ENCODE results near the gene COL4A4.

Gene COL4A4

DNA sequence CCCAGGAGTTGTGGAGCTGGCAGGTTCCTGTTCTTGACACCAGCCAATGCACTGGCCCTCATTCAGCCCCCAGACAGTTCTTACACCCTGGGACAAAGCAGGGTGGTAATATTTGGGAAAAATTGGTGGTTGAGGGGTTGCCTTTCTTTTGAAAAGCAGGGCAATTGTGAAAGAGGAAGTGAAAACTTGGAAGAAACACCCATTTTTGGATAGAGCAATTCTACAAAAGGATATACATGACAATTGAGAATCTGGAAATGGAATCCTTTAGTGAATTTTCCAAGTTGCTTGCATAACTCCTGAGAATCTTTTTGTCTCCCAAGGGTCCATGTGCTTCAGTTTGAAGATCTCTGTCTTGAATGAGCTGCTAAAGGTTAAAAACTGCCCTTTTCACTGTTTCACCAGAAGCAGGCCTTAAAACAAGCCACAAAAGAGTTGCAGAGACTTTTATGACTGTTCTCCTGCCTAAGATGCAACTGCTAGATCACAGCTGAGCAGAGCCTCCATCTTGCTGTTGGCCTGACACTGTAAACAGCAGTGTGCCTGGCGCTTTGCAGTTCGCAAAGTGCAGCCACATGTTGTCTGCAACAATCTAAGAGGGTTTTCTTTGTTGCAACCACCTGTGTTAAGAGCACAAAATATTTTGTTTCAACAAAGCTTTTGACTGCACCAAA is 11.8 kb downstream of the COL4A4 start:
- no peak overlapping the region for H3K4me3 ChIP-seq (ENCODE audit: control insufficient read depth, low read depth, low read length)
- TF ChIP-seq, protein P1, sequence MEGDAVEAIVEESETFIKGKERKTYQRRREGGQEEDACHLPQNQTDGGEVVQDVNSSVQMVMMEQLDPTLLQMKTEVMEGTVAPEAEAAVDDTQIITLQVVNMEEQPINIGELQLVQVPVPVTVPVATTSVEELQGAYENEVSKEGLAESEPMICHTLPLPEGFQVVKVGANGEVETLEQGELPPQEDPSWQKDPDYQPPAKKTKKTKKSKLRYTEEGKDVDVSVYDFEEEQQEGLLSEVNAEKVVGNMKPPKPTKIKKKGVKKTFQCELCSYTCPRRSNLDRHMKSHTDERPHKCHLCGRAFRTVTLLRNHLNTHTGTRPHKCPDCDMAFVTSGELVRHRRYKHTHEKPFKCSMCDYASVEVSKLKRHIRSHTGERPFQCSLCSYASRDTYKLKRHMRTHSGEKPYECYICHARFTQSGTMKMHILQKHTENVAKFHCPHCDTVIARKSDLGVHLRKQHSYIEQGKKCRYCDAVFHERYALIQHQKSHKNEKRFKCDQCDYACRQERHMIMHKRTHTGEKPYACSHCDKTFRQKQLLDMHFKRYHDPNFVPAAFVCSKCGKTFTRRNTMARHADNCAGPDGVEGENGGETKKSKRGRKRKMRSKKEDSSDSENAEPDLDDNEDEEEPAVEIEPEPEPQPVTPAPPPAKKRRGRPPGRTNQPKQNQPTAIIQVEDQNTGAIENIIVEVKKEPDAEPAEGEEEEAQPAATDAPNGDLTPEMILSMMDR (conservative IDR thresholded peaks at IDR 0.05; ENCODE audit: control insufficient read depth, insufficient read depth, low read depth, low read length): no peak

DNA sequence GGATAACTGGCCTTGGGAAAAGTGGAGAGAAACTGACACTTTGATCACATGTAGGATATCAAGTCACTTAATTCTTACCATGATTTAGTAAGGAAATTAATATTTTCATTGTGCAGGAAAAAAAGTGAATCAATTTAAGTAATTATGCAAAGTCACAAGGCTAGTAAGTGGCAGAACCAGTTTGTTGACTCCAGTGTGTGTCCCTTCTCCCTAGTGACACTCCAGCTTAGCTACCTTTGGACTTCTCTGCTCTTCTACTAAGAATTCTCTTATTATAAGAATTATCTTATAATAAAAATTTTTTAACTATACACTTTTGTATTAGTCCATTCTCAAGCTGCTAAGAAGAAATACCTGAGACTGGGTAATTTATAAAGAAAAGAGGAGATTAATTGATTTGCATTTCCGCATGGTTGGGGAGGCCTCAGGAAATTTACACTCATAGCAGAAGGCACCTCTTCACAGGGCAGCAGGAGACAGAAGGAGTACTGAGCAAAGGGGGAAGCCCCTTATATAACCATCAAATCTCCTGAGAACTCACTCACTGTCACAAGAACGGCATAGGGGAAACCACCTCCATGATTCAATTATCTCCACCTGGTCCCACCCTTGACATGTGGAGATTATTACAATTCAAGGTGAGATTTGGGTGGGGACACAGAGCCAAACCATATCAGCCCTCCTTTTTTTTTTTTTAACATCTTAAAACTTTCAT is 13.6 kb downstream of the COL4A4 start:
- H3K4me3 ChIP-seq (ENCODE audit: control insufficient read depth, low read depth, low read length): no peak overlapping the region
- no peak for DNase-seq (ENCODE audit: low read depth)
- TF ChIP-seq, protein P1 (conservative IDR thresholded peaks at IDR 0.05; ENCODE audit: control insufficient read depth, insufficient read depth, low read depth, low read length): no peak

More for the DNA sequence above, 11.8 kb downstream of the COL4A4 start:
- peak; percentile 75 for DNase-seq (ENCODE audit: low read depth)

DNA sequence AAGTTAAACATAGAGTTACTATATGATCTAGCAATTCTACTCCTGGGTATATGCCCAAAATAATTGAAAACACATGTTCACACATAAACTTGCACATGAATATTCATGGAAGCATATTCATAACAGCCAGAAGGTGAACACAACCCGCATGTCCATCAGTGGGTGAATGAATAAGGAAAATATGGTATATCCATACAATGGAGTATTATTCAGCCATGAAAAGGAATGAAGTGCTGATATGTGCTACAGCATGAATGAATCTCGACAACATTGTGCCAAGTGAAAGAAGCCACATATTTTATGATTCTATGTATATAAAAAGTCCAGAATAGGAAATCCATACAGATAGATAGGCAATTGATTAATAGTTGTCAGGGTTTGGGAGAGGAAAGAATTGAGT is 15.9 kb downstream of the COL4A4 start:
- no peak overlapping the region for H3K4me3 ChIP-seq (ENCODE audit: control insufficient read depth, low read depth, low read length)
- DNase-seq (ENCODE audit: low read depth): no peak
- TF ChIP-seq, protein P1 (conservative IDR thresholded peaks at IDR 0.05; ENCODE audit: control insufficient read depth, insufficient read depth, low read depth, low read length): no peak

DNA sequence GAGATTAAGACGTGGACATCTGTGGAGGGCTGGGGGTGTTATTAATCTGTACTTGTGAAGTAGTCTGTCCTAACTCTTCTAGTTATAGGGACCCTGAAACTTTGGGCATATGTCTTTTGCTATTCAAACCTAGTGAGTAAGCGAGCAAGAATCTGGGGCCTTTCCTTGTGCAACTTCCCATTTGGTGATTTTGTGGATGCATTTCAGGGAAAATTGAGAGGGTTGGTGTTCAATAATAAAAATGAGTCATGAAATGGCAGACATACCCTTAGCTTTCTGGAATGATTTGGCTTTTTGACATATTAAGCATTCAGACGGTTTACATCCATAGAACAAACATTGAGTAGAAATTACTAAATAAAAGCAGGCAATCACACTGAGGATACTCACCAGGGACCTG is 17.0 kb downstream of the COL4A4 start:
- TF ChIP-seq, protein P1 (conservative IDR thresholded peaks at IDR 0.05; ENCODE audit: control insufficient read depth, insufficient read depth, low read depth, low read length): no peak
- DNase-seq (ENCODE audit: low read depth): peak; percentile 86
- no peak overlapping the region for H3K4me3 ChIP-seq (ENCODE audit: control insufficient read depth, low read depth, low read length)

DNA sequence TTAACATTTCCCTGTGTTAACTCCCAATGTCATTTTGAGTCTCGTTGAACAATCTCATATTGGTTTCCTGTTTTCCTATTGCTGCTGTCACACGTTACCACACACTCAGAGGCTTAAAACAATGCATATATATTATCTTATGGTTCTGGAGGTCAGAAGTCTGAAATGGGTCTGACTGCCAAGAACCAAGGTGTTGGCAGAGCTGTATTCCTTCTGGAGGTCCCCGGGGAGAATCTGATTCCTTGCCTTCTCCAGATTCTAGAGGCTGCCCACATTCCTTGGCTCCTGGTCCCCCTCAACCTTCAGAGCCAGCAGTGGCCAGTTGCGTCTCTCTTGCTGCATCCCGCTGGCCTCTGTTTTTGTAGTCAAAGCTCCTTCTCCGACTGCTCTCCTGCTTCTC is 17.5 kb downstream of the COL4A4 start:
- DNase-seq (ENCODE audit: low read depth): no peak

DNA sequence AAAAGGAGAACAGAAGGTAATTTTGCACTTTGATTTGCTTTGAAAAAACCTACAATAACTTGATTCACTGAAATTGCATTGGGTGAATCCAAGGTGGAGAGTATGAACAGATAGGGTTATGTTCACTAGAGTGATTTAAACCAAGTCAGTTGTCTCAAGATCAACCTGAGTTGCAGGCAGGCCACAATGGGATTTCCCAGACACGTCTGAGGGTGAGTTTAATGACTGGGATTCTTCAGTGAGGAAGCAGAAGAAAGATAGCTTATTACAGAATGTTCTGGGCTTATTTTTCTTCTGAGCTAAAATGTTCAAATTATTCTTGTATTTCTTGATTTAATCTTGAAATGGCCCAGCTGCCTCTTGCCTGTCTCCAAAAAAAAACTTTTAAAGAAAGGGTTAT is 20.1 kb downstream of the COL4A4 start:
- TF ChIP-seq, protein P1 (conservative IDR thresholded peaks at IDR 0.05; ENCODE audit: control insufficient read depth, insufficient read depth, low read depth, low read length): no peak

More for the DNA sequence above, 17.5 kb downstream of the COL4A4 start:
- no peak overlapping the region for H3K4me3 ChIP-seq (ENCODE audit: control insufficient read depth, low read depth, low read length)
- TF ChIP-seq, protein P1 (conservative IDR thresholded peaks at IDR 0.05; ENCODE audit: control insufficient read depth, insufficient read depth, low read depth, low read length): no peak

More for the DNA sequence above, 20.1 kb downstream of the COL4A4 start:
- no peak for DNase-seq (ENCODE audit: low read depth)
- no peak overlapping the region for H3K4me3 ChIP-seq (ENCODE audit: control insufficient read depth, low read depth, low read length)

All from fibroblast of mammary gland (primary cell).